Urinary bladder (tissue), 4 donors: Measurements from ENCODE around the gene TNRC6A. TPM values are rescaled to one million over a fixed set of nuclear protein-coding genes. Genes with fewer than 3 reads are reported as not detected.
"Not testable (repeated sequence)": the region's sequence is repeated elsewhere in the genome, so short reads cannot be mapped to it uniquely, and the experiment has no call there.

ENCODE experiments used
- DNase-seq: peaks from one replicate; pipeline ENCODE4 v3.0.0-alpha.2; 2015; ENCODE audit errors: extremely low spot score
- H3K27ac ChIP-seq: one replicate; pipeline ENCODE4 v1.5.1; 2013; ENCODE audit warnings: low read depth, mild to moderate bottlenecking, moderate library complexity
- H3K36me3 ChIP-seq: one replicate; pipeline ENCODE4 v1.6.1; 2013; ENCODE audit warnings: mild to moderate bottlenecking, moderate library complexity; ENCODE audit not compliant: insufficient read depth
- H3K4me1 ChIP-seq: one replicate; pipeline ENCODE4 v1.6.1; 2013; ENCODE audit warnings: mild to moderate bottlenecking, moderate library complexity; ENCODE audit not compliant: insufficient read depth
- H3K4me3 ChIP-seq: one replicate; pipeline ENCODE4 v1.5.1; 2013; ENCODE audit warnings: low read depth, low read length
- WGBS: extraction: QIAGEN DNeasy Blood & Tissue Kit; methylation state at CpG from one replicate; pipeline ENCODE4 v1.1.7; 2013; 5-methylcytosine and 5-hydroxymethylcytosine counted together
- polyA plus RNA-seq: library from polyadenylated mRNA; stranded (reverse); fragments of 200-250 nt; gene quantifications from one replicate; pipeline ENCODE4 v1.2.3, GENCODE V29; 2013
- total RNA-seq: library from RNA; depleted of rRNA; stranded (reverse); fragments of >200 nt; gene quantifications from one replicate; pipeline ENCODE4 v1.2.3, GENCODE V29; 2014
- donor health status: healthy with polysubstance abuse.
- donor health status: healthy.

Gene TNRC6A
- total and polyA plus RNA-seq, 2 donors, result 20.9 to 72.8 TPM

DNA sequence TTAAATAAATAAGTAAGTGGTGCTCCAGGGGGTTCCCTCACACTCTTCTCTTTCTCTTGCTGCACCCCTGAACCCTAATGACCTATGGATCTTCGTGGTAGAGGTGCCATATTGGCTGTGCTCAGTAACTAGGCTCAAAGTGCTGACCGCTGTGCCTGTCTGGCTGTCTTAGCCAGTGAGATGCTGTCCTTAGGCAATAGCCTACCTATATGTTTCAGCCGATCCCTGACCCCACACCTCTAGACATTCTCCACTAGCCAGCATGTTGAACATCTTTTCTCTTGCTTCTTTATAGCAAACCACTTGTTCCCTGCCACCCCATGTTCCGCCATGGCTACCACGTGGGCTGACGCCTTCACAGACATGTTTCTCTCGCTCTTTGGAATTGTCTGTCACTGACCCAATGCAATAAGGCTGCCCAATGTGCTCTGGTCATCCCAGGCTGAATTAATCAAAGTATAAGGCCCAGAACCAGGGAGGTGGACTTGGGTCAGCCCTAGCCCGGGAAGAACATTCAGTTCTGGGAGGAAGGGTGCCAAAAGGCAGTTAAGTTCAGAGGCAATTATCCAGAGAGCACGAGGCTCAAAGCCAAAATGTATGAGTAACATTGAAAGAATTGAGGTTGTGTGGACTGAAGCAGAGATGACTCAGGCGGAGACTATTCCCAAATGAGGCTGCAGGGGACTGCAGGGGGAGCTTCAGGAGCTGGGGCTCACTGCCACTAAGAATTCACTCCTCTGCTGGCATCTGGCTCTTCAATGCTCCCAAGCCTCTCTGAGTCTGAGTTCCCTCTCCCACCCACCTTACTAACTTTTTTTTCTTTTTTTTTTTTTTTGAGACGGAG, 28.7 kb upstream of the TNRC6A start:
- Histone ChIP-seq H3K4me3 (no peak overlapping the region), H3K27ac (peak overlapping the region; percentile 46), H3K4me1 (no peaks in the 10 kb centered on the region), H3K36me3 (no peaks in the 10 kb centered on the region)
- 54% methylated on average over 11 of the region's 11 CpGs for WGBS
- DNase-seq, result peak; percentile 56

DNA sequence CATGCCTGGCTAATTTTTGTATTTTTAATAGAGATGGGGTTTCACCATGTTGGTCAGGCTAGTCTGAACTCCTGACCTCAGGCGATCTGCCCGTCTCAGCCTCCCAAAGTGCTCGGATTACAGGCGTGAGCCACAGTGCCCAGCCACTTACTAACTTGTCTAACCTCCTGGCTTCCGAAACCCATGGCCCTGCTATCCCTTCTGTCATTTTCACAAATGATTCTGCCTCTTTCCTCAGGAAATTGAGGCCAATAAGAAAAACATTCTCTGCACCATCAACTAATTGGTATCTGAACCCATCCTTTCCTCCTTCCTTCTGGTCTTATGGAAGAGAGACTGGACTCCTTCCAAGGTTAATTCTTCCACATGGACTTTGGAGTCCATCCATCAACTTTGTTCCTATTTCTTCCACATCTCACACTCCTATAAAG, 27.9 kb upstream of the TNRC6A start:
- 39% methylated on average over 5 of the region's 5 CpGs for WGBS
- Histone ChIP-seq H3K4me3 (no peak overlapping the region), H3K36me3 (no peaks in the 10 kb centered on the region), H3K4me1 (no peaks in the 10 kb centered on the region), H3K27ac (no peak overlapping the region)
- DNase-seq, result no peak

DNA sequence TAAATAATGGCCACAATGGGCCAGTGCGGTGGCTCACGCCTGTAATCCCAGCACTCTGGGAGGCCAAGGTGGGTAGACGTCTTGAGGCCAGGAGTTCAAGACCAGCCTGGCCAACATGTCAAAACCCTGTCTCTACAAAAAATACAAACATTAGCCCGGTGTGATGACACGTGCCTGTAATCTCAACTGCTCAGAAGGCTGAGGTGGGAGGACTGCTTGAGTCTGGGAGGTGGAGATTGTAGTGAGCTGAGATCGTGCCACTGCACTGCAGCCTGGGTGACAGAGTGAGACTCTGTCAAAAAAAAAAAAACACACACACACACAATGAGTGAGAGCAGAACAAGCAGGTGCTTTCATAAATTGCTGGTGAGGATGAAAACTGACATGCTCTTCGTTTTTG, 21.7 kb upstream of the TNRC6A start:
- H3K4me3 ChIP-seq, H3K4me1 ChIP-seq, DNase-seq, H3K36me3 ChIP-seq, H3K27ac ChIP-seq: not testable (repeated sequence)
- 79% methylated on average over 7 of the region's 7 CpGs for WGBS

- no peak overlapping the region for H3K4me3 ChIP-seq
- no peaks in the 10 kb centered on the region for H3K4me1 ChIP-seq
- no peak overlapping the region for H3K27ac ChIP-seq
- DNase-seq, result no peak
- H3K36me3 ChIP-seq, result no peaks in the 10 kb centered on the region
Observed at GRCh38 chr16:24713379-24713778, 16.1 kb upstream of the TNRC6A start.

DNA sequence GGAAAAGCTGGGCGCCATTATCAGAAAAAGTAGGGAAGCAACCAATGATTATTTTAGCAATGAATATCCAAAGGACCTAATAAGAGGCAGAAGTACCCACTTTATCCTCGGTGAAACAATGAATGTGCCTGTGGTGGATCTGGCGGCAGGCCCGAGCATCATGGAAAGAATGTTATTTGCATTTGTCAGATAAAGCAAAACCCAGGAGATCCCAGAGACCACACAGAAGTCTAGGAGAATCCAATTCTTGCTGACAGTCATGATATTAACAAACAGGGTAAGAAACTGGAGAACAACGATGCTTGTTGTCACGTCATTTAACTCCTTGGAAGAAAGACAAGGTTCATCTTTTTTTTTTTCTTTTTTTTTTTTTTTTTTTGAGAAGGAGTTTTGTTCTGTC, 12.0 kb upstream of the TNRC6A start:
- WGBS, result 31% methylated on average over 6 of the region's 6 CpGs
- H3K27ac ChIP-seq, result no peak overlapping the region

GRCh38 chr16:24718967-24719521, 10.4 kb upstream of the TNRC6A start:
- no peak overlapping the region for H3K27ac ChIP-seq
- 95% methylated on average over 6 of the region's 6 CpGs for WGBS

More for the DNA sequence above, 12.0 kb upstream of the TNRC6A start:
- Histone ChIP-seq H3K36me3 (no peaks in the 10 kb centered on the region), H3K4me1 (no peaks in the 10 kb centered on the region), H3K4me3 (no peak overlapping the region)
- no peak for DNase-seq

DNA sequence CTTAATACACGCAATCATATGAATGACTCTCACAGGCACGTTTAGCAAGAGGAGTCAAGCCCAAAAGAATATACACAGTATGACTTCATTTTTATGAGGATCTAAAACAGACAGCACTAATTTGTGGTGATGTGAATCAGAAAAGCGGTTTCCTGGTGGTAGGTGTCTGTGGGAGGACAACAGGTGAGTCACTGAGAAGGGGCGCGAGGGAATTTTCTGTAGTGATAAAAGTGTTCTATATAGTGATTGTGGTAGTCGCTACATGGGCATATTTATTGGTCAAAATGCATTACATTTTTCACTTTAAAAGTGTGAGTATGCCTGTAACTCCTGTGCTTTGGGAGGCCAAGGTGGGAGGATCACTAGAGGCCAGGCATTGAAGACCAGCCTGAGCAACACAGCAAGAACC, 7.6 kb upstream of the TNRC6A start:
- H3K4me3 ChIP-seq, result no peak overlapping the region
- no peaks in the 10 kb centered on the region for H3K4me1 ChIP-seq
- DNase-seq, result no peak
- WGBS, result 91% methylated on average over 6 of the region's 6 CpGs
- H3K27ac ChIP-seq, result no peak overlapping the region
- H3K36me3 ChIP-seq, result no peaks in the 10 kb centered on the region

More at GRCh38 chr16:24718967-24719521, 10.4 kb upstream of the TNRC6A start:
- Histone ChIP-seq H3K36me3 (no peaks in the 10 kb centered on the region), H3K4me1 (no peaks in the 10 kb centered on the region), H3K4me3 (no peak overlapping the region)
- no peak for DNase-seq

DNA sequence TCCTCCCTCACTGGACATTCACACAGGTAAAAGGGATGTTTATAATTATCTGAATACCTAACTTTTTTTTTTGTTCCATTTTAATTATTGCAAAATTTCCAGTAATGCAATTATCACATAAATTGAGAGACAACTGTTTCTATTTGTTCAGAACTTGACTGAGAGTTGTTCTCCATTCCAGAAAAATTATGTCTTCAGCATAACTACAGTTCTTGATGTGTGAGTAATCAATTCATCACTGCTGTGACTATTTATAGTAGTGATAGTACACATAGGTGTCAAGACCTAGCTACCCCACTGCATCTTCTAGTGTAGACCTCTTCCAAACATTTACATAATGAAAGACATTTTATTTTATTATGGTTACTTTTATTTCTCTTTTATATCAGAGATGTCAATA, 5.8 kb upstream of the TNRC6A start:
- Histone ChIP-seq H3K27ac (no peak overlapping the region), H3K4me1 (no peaks in the 10 kb centered on the region), H3K4me3 (no peak overlapping the region), H3K36me3 (no peaks in the 10 kb centered on the region)
- no peak for DNase-seq

DNA sequence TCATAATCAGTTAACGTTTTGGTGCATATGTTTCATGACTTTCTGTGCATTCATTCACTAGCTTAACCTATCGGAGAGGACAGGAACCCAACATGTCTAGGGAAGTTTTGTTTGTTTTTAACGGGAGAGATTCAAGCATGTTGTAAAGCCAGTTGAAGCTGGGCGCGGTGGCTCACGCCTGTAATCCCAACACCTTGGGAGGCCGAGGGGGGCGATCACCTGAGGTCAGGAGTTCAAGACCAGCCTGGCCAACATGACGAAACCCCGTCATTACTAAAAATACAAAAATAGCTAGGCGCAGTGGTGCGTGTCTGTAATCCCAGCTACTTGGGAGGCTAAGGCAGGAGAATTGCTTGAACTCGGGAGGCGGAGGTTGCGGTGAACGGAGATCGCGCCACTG, 1.4 kb upstream of the TNRC6A start:
- no peak for DNase-seq
- Histone ChIP-seq H3K4me1 (no peaks in the 10 kb centered on the region), H3K36me3 (no peaks in the 10 kb centered on the region), H3K4me3 (no peak overlapping the region), H3K27ac (no peak overlapping the region)
- WGBS, result 90% methylated on average over 18 of the region's 18 CpGs

GRCh38 chr16:24728891-24729242, 584 bp upstream of the TNRC6A start:
- no peaks in the 10 kb centered on the region for H3K36me3 ChIP-seq
- no peak for DNase-seq
- WGBS, result 9% methylated on average over 8 of the region's 8 CpGs
- peak overlapping the region; percentile 100 for H3K4me3 ChIP-seq
- peak overlapping the region; percentile 95 for H3K27ac ChIP-seq
- H3K4me1 ChIP-seq, result no peaks in the 10 kb centered on the region

DNA sequence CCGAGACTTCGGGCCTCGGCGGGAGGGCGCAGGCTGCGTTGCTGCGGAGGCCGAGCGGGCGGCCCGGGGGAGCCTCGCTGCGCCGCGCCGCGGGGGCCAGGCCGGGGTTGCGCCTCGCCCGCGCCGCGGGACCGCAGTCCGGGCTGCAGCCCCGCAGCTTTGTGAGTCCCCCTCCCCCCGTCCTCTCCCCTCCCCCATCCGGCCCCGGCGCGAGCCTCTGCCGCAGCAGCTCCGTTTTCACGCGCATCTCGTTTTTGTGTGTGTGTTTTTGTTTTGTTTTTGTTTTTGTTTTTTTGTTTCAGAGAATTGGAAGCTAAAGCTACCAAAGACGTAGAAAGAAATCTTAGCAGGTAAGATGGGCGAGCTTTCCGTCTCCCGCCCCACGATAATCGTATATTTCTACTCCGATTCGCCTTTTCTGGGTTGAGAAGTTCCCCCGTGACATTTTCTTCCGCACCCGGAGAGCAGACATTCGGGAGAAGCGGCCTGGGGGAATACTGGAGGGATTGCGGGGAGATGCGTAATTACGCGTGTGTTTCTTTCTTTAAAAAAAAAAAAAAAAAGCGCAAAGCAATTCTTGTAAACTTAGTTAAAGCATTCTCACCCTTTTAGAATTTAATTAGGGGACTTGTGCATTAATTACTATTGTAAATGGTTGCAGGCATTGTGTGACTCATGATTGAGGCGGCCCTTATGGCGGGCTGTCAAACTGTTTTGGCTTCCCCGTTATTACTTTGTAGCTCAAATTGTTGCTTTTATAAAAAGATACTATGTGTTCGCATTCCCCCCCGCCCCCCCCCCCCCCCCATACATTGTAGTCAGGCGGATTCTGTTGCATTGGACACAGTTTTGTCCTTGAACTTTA, 732 bp downstream of the TNRC6A start:
- no peak for DNase-seq
- Histone ChIP-seq H3K27ac (peak overlapping the region; percentile 95), H3K36me3 (no peaks in the 10 kb centered on the region), H3K4me1 (no peaks in the 10 kb centered on the region), H3K4me3 (peak overlapping the region; percentile 100)
- under 1% methylated on average over 61 of the region's 61 CpGs for WGBS

DNA sequence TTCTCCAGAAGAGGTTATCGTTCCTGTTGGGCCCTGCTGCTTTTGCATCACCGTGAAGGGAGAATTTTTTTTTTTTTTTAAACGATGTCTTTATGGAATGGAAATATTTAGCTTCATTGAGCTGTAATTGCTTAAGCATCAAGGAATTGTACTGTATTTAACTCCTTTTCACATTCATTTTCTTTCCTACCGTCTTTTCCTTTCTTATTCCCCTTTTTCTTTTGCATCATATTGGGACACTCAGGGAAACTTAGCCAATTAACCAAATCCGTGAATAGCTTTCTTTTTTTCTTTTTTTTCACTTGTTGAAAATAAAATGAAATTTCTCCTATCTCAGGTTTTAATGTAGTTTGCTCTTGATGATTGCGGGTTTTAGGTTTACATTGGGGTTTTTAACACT, 1.5 kb downstream of the TNRC6A start:
- WGBS, result 15% methylated on average over 6 of the region's 6 CpGs
- no peaks in the 10 kb centered on the region for H3K36me3 ChIP-seq
- peak overlapping the region; percentile 5 for H3K27ac ChIP-seq
- peak overlapping the region; percentile 100 for H3K4me3 ChIP-seq
- no peak for DNase-seq
- no peaks in the 10 kb centered on the region for H3K4me1 ChIP-seq

DNA sequence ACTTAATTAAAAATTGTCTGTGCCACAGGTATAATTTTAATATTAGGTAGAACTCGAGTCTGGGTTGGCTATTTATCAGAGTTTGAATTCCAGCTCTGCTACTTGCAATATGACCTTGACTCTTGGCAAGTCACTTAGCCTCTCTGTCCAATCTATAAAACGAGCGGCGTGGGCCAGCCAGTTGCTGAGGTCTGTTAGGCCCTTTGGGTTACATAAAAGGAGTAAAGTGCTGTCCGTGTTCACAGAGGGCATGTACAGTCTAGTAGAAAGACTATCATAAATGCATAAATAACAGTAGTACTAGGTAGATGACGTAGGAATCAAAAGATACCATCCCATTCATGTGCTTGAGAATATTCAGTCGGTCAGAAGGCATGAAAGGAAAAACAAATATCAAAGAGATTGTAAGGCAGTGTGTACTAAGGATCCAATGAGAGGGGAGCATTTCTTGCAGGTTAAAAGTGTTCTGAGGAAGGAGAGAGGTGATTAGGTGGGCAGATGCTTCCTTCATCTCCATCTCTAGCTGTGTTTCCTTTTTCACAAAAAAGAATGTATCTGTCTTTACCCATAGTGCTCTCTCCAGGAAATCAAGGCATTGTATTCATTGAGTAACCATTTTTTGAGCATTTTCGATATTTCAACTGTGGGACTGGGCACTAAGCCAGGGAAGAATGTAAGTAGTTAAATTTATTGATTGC, 2.4 kb downstream of the TNRC6A start:
- no peak for DNase-seq
- Histone ChIP-seq H3K27ac (no peak overlapping the region), H3K36me3 (no peaks in the 10 kb centered on the region), H3K4me3 (no peak overlapping the region), H3K4me1 (no peaks in the 10 kb centered on the region)
- 21% methylated on average over 8 of the region's 8 CpGs for WGBS
